GM19452 (cell line): ENCODE results near the gene DYNLRB1.

ENCODE experiments used
- ATAC-seq: cut with Tn5 transposase; IDR thresholded peaks from one replicate; pipeline ENCODE4 v1.9.1; 2021; ENCODE audit not compliant: unreplicated experiment

DYNLRB1 gene

DNA sequence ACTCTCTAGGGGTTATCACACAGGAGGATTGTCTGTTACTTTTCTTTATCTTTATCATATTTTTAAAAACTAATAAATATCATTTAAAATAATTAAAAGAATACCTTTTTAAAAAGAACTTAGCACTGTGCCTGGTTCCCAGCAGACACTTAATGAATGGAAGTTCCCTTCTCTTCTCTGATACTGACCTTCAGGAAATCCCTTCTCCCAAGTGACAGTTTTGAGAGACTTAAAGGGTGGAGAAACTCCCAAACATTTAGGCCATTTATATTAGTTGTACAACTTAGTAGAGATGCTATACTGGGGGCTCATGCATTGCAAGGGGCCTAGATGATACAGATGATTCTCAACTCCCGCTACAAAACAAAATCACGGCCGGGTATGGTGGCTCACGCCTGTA, 60.8 kb downstream of the DYNLRB1 start:
- no peak for ATAC-seq

DNA sequence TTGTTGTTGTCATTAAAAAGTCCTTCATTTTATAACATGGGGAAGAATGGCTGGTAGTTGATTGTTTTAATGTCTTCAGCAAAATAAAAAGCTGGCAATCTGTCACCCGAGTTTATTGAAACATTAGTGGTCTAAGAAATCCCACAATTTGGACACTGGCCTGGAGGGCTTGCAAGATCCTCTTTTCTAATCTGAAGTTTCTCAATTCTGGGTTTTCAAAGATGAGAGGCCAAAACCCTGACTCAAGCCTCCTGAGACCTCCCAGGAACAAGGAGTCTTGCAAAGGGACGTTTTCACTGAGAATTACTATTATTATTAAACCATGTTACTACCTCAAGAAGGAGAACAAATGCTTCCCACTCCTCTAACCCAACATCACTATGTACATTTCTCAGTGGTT, 61.8 kb downstream of the DYNLRB1 start:
- ATAC-seq: no peak

DNA sequence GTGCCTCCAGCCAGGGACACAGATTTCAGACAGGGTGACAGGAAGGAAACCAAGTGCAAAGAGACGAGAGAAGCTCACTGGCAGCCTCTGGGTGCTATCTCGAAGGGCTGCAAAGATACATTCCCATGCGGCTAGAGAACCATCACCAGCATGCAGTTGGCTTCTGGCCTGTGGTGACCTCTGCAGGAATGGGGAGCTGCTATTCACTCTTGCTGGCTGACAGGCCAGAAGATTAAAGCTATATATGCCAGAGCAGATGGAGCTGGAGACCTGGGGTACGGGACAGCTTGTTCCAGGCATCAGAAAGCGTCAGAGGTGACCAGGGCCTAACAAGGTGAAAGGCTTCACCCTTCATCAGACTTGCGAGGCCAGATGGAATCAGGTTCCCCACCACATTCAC, 62.3 kb downstream of the DYNLRB1 start:
- no peak for ATAC-seq

DNA sequence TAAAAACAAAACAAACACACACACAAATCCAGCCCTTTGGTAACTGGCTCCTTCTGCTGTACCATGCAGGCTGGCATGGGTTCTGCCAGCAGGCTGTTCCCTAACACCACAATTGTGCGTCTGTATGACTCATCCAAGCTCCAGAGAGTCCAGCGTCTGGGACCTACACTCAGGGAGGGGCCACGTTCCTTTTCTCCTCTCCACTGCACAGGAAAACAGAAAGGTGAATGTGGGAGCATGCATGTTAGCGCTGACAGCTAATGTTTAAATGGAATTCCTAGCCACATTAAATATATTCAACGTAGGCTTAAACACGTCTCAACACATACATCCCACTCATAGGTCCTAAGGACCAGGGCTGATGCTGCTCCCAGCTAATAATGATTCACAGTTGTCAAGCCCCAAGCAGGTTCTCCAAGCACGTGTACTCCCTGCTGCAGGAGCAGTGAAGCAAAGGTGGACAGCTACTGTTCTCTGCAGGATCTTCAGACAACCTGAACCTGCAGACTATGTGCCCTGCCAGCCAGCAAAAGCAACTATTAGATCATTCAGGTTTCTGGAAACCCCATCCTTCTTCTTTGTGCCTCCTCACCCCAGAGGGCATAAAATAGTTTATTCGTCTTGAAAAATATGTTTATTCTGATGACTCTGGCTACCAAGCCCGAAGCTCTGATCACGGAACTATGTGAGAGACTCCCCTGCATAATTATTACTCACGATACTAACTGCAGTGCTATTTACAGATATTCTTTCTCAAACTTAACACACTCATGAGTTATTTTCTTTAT, 63.2 kb downstream of the DYNLRB1 start:
- ATAC-seq: no peak

DNA sequence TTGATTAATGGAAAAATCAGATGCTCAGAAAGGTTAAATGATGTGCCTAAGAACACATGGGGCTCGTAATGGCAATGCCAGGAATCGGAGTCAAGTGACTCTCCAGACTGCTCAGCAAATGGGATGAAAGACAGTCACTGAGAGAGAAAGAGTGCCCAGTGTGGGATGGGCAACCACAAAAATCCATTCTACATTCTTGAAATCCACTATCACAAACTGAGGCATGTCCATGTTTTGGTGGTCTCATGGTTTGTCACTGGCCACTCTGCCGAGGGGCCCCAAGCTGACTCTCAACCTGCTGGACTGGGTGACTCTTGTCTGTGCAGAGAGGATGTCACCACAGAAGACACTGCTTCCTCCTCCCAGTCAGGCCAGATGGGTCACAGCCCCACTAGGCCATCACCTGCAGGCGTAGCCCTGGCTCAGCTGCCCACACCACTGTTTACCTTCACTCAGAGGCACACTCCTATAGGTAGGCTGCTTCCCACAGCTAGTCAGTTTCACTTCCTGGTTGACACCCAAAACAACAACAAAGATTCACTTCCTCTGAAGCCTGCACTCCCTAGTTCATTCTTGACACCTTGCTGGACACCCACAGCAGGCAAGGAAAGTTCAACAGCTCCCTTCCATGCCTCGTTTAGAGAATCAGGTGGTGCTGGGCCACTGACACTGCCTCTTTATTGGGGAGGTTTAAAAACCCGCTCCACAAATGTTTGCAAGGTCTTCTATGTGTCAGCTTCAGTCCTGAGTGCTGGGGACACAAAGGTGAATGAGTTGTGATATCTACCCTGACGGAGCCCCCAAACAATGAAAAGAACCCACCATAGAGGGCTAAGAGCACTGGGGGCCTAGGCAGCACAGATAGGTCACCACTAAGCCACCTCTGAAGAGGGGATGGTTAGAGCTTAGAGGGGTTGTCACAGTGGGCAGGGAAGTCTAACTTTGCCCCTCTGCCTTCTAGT, 64.0 kb downstream of the DYNLRB1 start:
- ATAC-seq: peak; percentile 60

DNA sequence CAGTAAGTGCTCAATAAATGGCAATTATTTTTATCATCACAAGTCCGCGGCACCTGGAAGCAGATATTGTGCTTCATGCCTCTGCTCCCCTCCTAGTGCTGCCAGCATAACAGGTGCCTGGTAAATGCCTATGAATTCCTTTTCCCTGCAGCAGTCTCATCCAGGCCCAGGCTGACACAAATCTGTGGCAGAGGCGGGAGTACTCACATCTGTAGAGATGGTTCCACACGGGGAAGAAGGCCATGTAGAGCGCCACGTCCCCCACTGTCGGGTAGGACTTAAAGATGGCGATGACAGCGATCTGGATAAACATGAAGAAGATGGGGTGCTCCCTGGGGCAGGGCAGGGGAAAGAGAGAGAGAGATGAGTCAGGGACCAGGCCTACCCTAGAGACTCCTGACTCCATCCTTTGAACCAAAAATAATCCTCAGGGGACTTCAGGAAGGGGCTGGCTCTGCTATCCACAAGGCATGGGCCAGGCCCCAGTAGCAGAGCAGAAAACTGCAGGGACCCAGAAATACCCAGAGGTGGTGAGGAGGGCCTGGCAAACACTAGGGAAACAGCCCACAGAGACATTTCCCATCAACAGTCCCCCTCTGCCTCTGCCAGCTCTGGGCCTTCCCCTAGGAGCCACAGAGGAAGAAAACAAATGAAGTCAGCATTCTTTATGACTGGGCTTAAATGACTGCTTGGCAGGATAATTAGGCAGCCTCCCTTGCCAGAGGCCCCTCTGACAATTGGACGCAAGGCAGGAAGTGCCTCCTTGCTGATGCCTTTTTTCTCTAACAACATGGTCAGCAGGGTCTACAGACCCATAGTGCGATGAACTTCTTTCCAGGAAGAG, 65.3 kb downstream of the DYNLRB1 start:
- ATAC-seq: no peak

DNA sequence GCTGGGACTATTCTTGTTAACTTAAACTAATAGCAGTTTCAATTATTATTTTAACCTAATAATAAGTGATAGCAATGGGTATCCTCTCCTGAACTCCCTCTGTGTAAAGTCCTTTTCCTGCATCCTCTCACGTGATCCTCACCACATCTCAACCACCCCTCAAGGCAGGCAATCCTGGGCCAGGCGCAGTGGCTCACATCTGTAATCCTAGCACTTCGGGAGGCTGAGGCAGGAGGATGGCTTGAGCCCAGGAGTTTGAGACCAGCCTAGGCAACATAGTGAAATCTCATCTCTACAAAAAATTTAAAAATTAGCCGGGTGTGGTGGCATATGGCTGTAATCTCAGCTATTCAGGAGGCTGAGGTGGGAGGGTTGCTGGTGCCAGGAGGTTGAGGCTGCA, 66.0 kb downstream of the DYNLRB1 start:
- no peak for ATAC-seq

DNA sequence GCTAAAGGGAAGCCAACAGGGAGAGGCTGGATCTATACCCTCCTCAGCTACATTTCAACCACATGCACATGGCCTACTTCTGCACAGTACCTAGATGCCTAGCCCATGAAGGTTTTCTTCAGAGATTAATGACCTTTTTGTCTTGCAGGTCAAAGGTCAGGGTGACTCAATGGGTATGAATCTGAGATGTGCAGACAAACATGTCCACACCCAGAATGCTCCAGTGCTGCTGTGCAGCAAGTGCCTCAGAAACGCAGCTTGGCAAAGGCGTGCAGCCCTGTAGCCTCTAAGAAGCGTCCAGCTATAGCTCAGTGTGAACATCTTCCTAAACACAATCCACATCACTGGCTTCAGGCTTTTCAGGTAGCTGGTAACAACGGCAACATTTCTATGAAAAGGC, 66.7 kb downstream of the DYNLRB1 start:
- ATAC-seq: no peak

DNA sequence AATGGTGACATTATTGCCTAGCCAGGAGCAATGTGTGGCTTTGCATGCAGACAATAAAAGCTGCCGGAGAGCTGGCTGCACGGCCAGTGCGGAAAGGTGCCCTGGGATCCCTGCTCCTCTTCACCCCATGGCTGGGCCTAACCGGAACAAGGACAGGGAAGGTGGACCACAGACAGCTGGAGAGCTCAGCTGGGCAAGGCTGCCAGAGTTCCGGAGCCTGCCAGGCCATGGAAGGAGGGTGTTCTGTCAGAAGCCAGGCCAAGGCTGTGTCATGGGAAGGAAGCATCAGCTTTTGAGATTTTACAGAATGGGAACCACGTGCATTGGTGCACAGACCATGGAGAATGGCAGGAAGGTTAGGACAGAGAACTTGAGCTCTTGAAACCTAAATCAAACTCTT, 67.3 kb downstream of the DYNLRB1 start:
- no peak for ATAC-seq

DNA sequence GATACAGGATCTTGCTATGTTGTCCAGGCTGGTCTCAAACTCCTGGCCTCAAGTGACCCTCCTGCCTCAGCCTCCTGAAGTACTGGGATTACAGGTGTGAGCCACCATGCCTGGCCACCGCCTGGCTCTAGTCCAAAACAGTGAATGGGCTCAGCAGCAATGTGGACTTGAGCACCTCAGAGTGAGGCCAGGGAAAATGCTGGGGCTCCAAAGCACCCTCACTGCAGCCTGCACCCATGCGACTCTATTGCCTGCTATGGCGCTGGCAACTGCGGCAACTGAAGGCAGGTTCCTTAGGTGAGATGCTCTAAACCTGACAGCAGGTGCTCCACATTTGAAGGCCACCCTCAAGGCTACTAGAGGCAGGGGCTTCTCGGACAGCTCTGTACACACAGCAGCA, 68.8 kb downstream of the DYNLRB1 start:
- ATAC-seq: no peak

DNA sequence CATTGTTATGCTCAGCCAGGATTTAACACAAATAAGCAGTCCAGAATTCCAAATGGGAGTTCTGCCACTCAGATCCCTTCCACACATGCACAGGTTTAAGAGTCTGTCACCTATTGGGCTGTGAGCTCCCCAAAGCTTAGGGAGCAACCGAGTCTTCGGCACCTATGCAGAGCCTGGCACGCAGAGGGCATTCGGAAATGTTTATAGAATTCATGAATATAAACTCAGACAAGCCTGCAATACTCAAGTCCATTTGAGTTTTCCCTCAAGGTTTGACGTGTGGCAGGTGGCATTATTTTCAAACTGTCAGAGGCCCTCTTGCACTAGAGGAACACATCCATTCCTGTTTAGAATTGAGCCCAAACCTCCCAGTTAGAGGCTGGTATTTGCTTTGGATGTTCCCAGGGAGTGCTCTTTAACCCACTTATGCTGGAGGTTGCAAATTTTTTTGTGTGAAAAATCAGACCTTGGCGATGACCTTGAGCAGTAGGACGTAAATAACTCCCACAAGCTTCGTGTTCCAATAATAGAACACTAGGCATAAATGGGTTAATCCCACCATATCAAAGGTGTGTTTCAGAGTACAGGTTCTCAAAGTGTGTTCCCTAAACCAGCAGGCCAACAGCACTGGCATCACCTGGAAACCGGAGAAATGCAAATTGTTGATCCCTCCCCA, 70.4 kb downstream of the DYNLRB1 start:
- ATAC-seq: no peak
